Putamen (tissue), 1 donor: ENCODE measurements around the gene TMEM54.

ENCODE experiments used
- DNase-seq: peaks from one replicate; pipeline ENCODE4 v3.0.0-alpha.2; 2016; ENCODE audit warnings: low spot score

Gene TMEM54

DNA sequence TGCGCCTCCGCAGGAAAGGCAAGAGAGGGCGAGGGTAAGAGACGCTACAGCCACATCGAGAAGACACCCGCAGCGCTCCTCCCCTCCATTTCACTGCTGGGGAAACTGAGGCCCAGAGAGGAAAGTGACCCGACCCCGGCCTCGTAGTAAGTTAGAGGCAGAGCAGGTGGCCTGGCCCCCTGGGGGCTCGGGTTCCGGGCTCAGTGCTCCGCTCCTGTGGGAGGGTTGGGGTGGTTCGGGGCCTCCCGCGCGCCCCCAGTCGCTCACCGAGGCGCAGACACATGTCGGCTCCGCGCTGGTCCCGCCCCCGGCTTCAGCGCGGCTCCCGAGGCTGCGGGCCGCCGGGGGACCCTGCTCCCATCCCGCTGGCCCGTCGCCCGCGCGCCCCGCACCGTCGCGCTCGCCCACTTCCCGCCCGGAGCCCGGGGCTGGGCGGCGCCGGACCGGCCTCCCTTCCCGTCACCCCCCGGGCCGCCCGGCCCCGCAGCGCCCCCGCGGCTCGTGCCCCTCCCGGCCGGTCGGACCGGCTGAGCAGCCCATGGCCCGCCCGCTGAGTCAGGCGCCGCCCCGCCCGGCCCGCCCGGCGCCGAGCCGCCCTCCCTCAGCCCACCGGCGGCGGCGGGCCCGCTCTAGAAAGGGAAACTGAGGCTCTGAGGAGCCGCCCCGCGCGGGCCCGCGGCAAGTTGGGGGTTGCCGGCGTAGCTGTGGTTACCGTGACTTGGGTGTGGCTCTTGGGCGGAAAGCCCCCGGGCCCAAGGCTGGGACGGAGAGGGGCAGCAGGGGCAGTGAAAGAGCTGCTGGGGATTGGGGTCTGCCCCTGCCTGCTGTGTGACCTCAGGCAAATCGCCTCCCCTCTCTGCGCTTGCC lies at the start of gene TMEM54:
Gene TMEM54, minus strand, starts transcription at position 434 of the 867 bp plus-strand sequence. Its CDS starts 151 bp downstream, at position 283.
- no peak for DNase-seq

DNA sequence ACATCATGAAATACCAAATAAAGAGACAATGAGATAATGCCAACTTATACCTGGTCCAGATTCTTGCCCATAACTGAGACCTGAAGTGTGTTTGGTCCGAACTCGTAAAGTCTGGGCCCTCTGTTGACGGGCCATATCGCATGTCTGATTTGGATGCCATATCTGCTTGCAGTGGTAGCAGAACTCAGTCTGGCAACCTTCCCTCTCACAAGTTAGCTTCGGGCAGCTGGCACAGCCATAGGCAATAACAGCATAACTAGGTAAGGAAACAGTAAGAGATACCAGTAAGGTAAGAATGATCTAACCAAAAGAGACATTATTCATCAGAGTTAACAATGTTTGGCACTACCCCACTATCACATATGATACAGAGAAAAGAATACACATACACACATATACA lies 48.3 kb upstream of the TMEM54 start:
- no peak for DNase-seq

DNA sequence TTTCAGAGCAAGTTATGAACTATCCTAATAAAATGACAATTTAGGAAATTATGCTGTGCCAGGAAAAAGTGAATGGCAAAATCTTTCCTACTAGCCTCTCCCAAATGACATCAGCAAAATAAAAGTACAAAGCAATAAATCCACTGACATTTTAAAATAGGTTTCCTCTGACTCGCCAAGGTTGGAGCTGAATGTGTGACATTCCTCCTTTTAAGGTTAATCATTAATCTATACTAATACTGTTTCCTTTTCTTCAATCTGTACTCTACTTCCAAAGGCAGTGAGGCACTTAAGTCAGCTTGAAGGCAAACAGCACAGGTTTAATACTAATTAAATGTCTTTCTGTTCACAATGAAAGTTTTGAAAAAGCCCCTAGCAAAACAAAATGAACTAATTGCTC lies 47.7 kb upstream of the TMEM54 start:
- DNase-seq = no peak

- DNase-seq = no peak
Measured at GRCh38 chr1:32948390-32948722, 47.2 kb upstream of the TMEM54 start.

- DNase-seq = peak; percentile 61
Measured at GRCh38 chr1:32947669-32948389, 46.6 kb upstream of the TMEM54 start.

DNA sequence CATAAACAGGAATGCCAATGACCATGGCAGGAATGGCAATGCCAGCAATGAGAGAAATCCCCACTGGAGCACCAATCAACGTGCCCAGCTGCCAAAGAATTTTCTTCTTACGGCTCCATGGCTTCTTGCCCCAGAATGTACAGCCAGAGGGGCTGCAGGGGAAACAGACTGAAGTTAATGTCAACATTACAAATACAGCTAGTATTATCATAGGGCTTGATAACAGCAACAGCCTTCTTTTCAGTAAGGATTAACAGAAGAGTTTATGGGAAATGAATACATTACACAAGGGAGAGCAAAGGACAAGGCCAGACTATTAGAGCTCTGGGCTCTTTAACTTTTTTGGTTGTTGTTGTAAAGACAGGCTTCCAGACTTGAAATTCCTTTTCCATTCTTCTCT lies 45.2 kb upstream of the TMEM54 start:
- DNase-seq = no peak

DNA sequence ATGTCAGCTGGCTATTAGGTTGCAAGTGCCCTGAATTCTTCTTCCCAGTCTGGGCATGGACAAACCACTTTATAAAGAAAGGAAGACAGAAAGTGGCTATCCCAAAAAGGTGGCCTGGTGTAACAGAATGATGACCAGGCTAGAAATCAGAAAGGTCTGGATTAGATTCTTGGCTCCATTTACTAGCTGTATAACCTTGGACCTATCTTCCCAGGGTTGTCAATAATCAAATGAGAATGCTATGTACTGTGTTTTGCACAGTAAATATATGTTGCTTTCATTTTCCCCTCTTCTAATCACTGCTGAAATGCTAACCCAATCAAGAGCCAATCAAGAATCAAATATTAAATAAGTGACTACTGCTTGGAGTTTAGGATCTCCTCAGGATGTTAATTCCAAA lies 43.0 kb upstream of the TMEM54 start:
- DNase-seq = no peak

- DNase-seq = no peak
Measured at GRCh38 chr1:32939655-32940371, 38.6 kb upstream of the TMEM54 start.

DNA sequence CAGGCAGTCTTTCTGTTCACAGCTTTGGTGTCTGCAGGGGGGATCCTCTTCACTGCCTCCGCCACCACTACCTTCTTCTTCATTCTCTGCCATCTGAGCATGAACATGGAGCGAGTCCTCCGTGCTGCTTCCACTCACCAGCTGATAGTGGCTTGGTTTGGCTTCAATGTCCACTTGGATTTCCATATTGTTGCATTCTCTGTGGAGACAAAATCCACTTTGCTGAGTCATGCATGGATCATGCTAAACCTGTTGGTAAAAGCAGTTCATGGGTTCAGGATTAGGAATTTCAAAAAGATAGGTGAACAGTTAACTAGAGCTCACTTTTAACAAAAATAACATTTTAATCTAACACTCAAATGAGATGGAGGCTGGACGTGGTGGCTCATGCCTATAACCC lies 35.9 kb upstream of the TMEM54 start:
- DNase-seq = no peak

- no peak for DNase-seq
Measured at GRCh38 chr1:32934535-32934934, 33.3 kb upstream of the TMEM54 start.

GRCh38 chr1:32933742-32934322 lies 32.6 kb upstream of the TMEM54 start:
- no peak for DNase-seq

DNA sequence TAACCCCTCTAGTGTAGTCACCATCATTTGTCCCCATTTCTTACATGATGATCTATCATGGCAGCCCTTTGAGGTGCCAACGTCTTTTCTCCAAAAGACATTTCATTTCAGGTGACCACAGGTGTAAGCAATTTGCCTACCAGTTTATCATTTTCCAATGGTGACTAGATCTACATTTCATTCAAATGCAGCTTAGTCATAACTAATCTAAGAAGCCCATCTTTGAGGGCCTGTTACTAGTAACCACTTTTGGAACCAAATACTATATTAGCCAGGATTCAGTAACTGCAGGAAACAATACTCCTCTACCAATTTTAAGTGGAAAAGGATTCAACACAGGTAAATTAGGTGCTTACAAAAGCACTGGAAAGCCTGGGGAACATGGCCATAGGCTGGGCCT lies 30.6 kb upstream of the TMEM54 start:
- DNase-seq = no peak

GRCh38 chr1:32929366-32929765 lies 28.2 kb upstream of the TMEM54 start:
- no peak for DNase-seq

GRCh38 chr1:32928715-32929114 lies 27.5 kb upstream of the TMEM54 start:
- no peak for DNase-seq

GRCh38 chr1:32928285-32928684 lies 27.1 kb upstream of the TMEM54 start:
- DNase-seq = no peak

DNA sequence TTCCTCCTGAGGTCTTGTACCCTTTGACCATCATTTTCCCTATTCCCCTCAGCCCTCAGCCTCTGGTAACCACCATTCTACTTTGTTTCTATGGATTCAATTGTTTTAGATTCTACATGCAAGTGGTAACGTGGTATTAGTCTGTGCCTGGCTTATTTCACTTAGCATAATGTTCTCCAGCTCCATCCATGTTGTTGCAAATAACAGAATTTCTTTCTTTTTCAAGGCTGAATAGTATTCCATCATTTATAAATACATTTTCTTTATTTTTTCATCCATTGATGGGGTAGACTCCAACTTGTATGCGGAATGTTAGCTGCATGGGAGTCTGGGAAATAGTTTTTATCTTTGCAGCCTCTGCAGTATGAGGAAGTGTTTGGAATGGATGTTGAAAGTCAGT lies 26.3 kb upstream of the TMEM54 start:
- no peak for DNase-seq

DNA sequence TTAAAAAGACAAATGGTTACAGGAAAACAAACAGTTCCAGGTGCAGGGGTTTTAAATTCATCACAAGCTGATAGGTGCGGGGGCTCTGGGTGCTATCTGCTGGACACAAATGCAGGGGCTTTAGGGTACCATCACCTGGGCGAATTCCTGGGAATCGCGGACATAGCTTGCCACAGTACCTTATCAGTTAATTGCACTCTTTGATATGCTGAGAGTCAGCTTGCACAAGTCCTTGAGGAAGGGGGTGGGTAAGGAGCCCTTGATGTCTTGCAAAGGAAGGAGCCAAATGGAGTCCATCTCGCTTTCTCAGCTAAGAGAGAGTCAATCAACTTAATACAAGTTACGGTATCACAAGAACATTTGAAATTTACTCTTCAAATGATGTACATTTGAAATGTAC lies 25.4 kb upstream of the TMEM54 start:
- no peak for DNase-seq

- DNase-seq = no peak
Measured at GRCh38 chr1:32925403-32926162, 24.4 kb upstream of the TMEM54 start.

DNA sequence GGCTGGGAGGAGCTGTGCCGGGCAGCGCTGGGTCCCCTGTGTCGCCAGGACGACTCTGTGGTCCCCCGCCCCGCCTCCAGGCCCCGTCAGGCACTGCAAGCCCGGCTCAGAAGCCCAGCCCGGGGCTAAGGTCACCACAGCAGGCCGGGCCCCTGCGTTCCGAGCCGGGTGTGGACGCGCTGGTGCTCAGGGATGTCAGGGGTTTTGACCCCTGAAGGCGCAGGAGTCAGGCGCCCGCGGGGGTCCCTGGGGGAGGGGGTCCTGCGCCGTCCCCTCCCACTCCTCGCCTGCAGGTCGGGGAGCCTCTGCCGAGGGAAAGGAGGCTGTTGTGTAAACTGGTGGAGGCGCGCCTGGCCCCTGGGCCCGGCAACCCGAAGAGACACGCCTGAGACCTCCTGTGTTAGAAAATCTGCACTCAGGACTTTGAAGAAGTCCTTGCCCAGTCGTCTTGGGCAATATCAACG lies 23.7 kb upstream of the TMEM54 start:
- no peak for DNase-seq

- no peak for DNase-seq
Measured at GRCh38 chr1:32920833-32921232, 19.6 kb upstream of the TMEM54 start.
